Panc1 (cell line): ENCODE measurements around the gene BACE2.

Experiments
- POLR2AphosphoS5 ChIP-seq: IDR thresholded peaks from 2 replicates; pipeline ENCODE4 v1.6.1; 2012; ENCODE audit warnings: mild to moderate bottlenecking, low read depth, low read length, moderate library complexity
- SIN3A ChIP-seq: IDR thresholded peaks from 2 replicates; pipeline ENCODE4 v1.6.1; 2012; ENCODE audit warnings: low read depth, mild to moderate bottlenecking, low read length, moderate library complexity, borderline replicate concordance; ENCODE audit not compliant: insufficient read depth
- TCF7L2 ChIP-seq: IDR thresholded peaks from 2 replicates; pipeline ENCODE4 v1.6.1; 2011; ENCODE audit warnings: mild to moderate bottlenecking, low read depth, low read length, inconsistent platforms
- TF ChIP-seq, protein P1 (sequence below): fragments of 450-650 bp; IDR thresholded peaks from 2 replicates; pipeline ENCODE4 v1.5.1; 2017; ENCODE audit warnings: mild to moderate bottlenecking
- TF ChIP-seq, protein P2 (sequence below), 2 experiments: IDR thresholded peaks; 2 replicates each; pipeline ENCODE4 v1.6.1; 2011 to 2012; ENCODE audit warnings: low read depth in 2 of 2, control low read depth in 1 of 2, low read length in 1 of 2, mild to moderate bottlenecking in 1 of 2, moderate library complexity in 1 of 2; ENCODE audit not compliant: insufficient read depth in 1 of 2

DNA sequence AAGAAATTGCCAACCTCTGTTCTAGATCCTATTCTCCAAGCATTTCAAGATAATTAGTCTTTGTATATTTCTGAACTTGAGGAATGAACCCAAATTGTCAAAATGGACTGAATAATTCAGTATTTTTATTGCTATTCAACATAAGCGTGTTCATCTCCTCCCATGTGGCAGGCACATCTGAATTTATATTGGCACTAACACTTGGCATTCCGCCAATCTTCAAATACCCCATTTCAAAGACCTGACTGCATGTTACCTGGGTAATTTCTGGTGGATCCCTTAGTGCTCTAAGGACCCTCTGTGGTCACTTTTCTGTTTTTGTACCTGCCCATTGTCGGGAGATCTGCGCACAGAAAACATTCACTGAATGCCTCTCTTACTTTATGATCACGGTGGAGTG, 66.6 kb downstream of the BACE2 start:
- TF ChIP-seq, protein P1, sequence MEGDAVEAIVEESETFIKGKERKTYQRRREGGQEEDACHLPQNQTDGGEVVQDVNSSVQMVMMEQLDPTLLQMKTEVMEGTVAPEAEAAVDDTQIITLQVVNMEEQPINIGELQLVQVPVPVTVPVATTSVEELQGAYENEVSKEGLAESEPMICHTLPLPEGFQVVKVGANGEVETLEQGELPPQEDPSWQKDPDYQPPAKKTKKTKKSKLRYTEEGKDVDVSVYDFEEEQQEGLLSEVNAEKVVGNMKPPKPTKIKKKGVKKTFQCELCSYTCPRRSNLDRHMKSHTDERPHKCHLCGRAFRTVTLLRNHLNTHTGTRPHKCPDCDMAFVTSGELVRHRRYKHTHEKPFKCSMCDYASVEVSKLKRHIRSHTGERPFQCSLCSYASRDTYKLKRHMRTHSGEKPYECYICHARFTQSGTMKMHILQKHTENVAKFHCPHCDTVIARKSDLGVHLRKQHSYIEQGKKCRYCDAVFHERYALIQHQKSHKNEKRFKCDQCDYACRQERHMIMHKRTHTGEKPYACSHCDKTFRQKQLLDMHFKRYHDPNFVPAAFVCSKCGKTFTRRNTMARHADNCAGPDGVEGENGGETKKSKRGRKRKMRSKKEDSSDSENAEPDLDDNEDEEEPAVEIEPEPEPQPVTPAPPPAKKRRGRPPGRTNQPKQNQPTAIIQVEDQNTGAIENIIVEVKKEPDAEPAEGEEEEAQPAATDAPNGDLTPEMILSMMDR = no peak
- TF ChIP-seq POLR2AphosphoS5 = no peak
- TF ChIP-seq, protein P2, sequence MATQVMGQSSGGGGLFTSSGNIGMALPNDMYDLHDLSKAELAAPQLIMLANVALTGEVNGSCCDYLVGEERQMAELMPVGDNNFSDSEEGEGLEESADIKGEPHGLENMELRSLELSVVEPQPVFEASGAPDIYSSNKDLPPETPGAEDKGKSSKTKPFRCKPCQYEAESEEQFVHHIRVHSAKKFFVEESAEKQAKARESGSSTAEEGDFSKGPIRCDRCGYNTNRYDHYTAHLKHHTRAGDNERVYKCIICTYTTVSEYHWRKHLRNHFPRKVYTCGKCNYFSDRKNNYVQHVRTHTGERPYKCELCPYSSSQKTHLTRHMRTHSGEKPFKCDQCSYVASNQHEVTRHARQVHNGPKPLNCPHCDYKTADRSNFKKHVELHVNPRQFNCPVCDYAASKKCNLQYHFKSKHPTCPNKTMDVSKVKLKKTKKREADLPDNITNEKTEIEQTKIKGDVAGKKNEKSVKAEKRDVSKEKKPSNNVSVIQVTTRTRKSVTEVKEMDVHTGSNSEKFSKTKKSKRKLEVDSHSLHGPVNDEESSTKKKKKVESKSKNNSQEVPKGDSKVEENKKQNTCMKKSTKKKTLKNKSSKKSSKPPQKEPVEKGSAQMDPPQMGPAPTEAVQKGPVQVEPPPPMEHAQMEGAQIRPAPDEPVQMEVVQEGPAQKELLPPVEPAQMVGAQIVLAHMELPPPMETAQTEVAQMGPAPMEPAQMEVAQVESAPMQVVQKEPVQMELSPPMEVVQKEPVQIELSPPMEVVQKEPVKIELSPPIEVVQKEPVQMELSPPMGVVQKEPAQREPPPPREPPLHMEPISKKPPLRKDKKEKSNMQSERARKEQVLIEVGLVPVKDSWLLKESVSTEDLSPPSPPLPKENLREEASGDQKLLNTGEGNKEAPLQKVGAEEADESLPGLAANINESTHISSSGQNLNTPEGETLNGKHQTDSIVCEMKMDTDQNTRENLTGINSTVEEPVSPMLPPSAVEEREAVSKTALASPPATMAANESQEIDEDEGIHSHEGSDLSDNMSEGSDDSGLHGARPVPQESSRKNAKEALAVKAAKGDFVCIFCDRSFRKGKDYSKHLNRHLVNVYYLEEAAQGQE (IDR thresholded peaks at IDR 0.05; ENCODE audit: insufficient read depth in 1 of 2, low read depth in 2 of 2, low read length in 1 of 2) = no peak
- no peak for TF ChIP-seq TCF7L2
- no peak for TF ChIP-seq SIN3A
